Caco-2 (cell line): ENCODE data around the gene AGL. TPM values are rescaled to one million over a fixed set of nuclear protein-coding genes. Genes with fewer than 3 reads are reported as not detected.
"Not testable (repeated sequence)": the region's sequence is repeated elsewhere in the genome, so short reads cannot be mapped to it uniquely, and the experiment has no call there.

Experiments used
- BruUV-seq: library from RNA; stranded (reverse); fragments of 400-500 nt; replicated peaks from 2 replicates; lab custom pipeline; 2021; lab: Mats Ljungman, UMichigan
- CTCF ChIA-PET: fragments of 300-600 bp; sonication (Branson Sonifier 250); formaldehyde crosslinking; loops from one replicate; lab custom pipeline; 2022; ENCODE audit warnings: antibody characterized with exemption; lab: Charles Lee
- POLR2A ChIA-PET: fragments of 300-600 bp; sonication (Branson Sonifier 250); formaldehyde crosslinking; loops from one replicate; lab custom pipeline; 2022; ENCODE audit warnings: antibody characterized with exemption; lab: Charles Lee
- DNase-seq, 2 experiments: peaks; one replicate each; pipeline versions ENCODE4 v3.0.0 to v3.0.0-alpha.2; 2020 to 2022
- H3K27me3 ChIP-seq: replicated peaks from 2 replicates; pipeline ENCODE4 v1.6.0; 2011; ENCODE audit warnings: low read length; ENCODE audit not compliant: control insufficient read depth, insufficient read depth
- H3K36me3 ChIP-seq: 2 replicates; pipeline ENCODE4 v1.5.1; 2011; ENCODE audit warnings: low read length; ENCODE audit not compliant: control insufficient read depth, insufficient read depth
- H3K4me1 ChIP-seq: fragments of 250-450 bp; sonication (Bioruptor Pico); 2 replicates; pipeline ENCODE4 v1.5.1; 2020; ENCODE audit warnings: mild to moderate bottlenecking
- H3K4me3 ChIP-seq: 2 replicates; pipeline ENCODE4 v1.5.1; 2011; ENCODE audit warnings: low read depth, mild to moderate bottlenecking, control low read depth, low read length
- H3K9me3 ChIP-seq: fragments of 250-450 bp; sonication (Bioruptor Pico); 2 replicates; pipeline ENCODE4 v1.5.1; 2020; ENCODE audit warnings: mild to moderate bottlenecking, moderate library complexity
- H3K27ac Mint-ChIP-seq: one replicate; pipeline ENCODE4 v1.8.0; 2022; ENCODE audit warnings: mixed read lengths; ENCODE audit not compliant: unreplicated experiment
- H3K27me3 Mint-ChIP-seq: one replicate; pipeline ENCODE4 v1.8.0; 2022; ENCODE audit warnings: mixed read lengths; ENCODE audit not compliant: insufficient read depth, unreplicated experiment
- H3K36me3 Mint-ChIP-seq: one replicate; pipeline ENCODE4 v1.8.0; 2022; ENCODE audit warnings: mild to moderate bottlenecking, mixed read lengths; ENCODE audit not compliant: insufficient read depth, unreplicated experiment
- H3K4me1 Mint-ChIP-seq: one replicate; pipeline ENCODE4 v1.8.0; 2022; ENCODE audit warnings: low read depth, mixed read lengths; ENCODE audit not compliant: unreplicated experiment
- H3K4me3 Mint-ChIP-seq: one replicate; pipeline ENCODE4 v1.8.0; 2022; ENCODE audit warnings: mild to moderate bottlenecking, moderate library complexity, mixed read lengths; ENCODE audit not compliant: unreplicated experiment
- H3K9me3 Mint-ChIP-seq: one replicate; pipeline ENCODE4 v1.8.0; 2022; ENCODE audit warnings: mixed read lengths; ENCODE audit not compliant: unreplicated experiment
- CTCF ChIP-seq, 2 experiments: fragments of 200-600 bp in 1 of 2; IDR thresholded peaks; 1 replicate in 1 of 2; 2 replicates in 1 of 2; pipeline versions ENCODE4 v1.5.1 to v1.8.0; 2011 to 2022; ENCODE audit warnings: antibody characterized with exemption in 1 of 2, control low read depth in 1 of 2, inconsistent platforms in 1 of 2, low read depth in 1 of 2, low read length in 1 of 2, mild to moderate bottlenecking in 1 of 2, moderate library complexity in 1 of 2; ENCODE audit not compliant: insufficient read depth in 1 of 2, severe bottlenecking in 1 of 2, unreplicated experiment in 1 of 2
- intact Hi-C: fragments of 100-400 bp; cut with micrococcal nuclease; formaldehyde crosslinking; loops from one replicate; pipeline ENCODE4 v1.10.0; 2022; ENCODE audit not compliant: unreplicated experiment
- total RNA-seq: library from RNA; stranded (reverse); gene quantifications from 2 replicates; pipeline ENCODE4 v1.2.3, GENCODE V29; 2022

AGL gene
- total RNA-seq, 1 experiment from 2014 or later = 23.6 TPM

DNA sequence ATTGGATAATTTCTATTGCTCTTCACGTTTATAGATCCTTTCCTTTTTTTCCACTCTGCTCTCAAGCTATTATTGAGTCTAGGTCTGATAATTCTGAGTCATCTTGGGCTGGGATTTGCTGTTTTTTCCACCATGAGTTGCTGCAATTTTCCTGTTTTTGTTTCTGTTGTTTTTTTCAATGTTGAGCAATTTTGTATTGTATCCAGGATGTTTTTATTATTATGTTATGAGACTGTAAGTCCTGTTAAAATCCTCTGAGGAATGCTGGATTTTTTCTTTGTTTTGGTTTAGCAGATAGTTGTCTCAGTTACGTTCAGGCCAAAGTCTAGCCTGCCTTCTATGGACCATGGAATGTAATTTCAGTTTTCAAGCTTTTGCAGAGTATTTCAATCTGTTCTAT lies 106.6 kb downstream of the AGL start:
- no peaks in the 10 kb centered on the region for H3K27me3 Mint-ChIP-seq
- Histone ChIP-seq H3K9me3 (no peaks in the 10 kb centered on the region), H3K4me1 (peaks cover 15% of the 10 kb centered on the region; the same call in 1 of the 2 replicates), H3K27me3 (no peaks in the 10 kb centered on the region), H3K4me3 (no peak overlapping the region), H3K36me3 (no peaks in the 10 kb centered on the region)
- intact Hi-C loops = no loop called here
- H3K4me1 Mint-ChIP-seq = peaks cover 15% of the 10 kb centered on the region
- H3K4me3 Mint-ChIP-seq = no peak overlapping the region
- peak overlapping the region; percentile 64 for H3K27ac Mint-ChIP-seq
- no TSS peak for BruUV-seq
- no peak for TF ChIP-seq CTCF (IDR thresholded peaks at IDR 0.05; ENCODE audit: insufficient read depth in 1 of 2, low read depth in 1 of 2, low read length in 1 of 2, severe bottlenecking in 1 of 2, unreplicated experiment in 1 of 2)
- DNase-seq = peak in 1 of 2 experiments; percentile 8
- ChIA-PET POLR2A (no interaction called here), CTCF (no interaction called here)
- H3K9me3 Mint-ChIP-seq = no peaks in the 10 kb centered on the region
- H3K36me3 Mint-ChIP-seq = no peaks in the 10 kb centered on the region

DNA sequence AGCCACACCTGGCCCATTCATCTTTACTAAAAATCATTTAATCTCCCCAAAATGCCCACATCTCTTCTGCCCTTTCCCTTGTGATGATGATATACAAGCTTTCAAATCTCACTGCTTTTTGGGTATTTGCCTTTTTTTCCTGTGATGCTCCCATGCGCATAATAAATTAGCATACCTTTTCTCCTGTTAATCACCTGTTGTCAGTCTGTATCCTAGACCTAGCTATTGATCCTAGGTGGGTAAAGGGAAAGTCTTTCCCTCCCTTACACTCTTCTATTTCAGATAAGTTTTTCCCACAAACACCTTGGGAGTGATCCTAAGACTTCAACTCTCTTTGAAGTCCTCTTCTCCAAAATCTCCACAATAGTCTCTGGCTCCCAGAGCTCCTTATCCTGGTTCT lies 107.7 kb downstream of the AGL start:
- Histone ChIP-seq H3K27me3 (no peaks in the 10 kb centered on the region), H3K4me3 (no peak overlapping the region), H3K9me3 (no peaks in the 10 kb centered on the region), H3K36me3 (no peaks in the 10 kb centered on the region), H3K4me1 (peaks cover 17% of the 10 kb centered on the region)
- CTCF ChIA-PET = no interaction called here
- POLR2A ChIA-PET = no interaction called here
- Mint-ChIP-seq H3K27me3 (no peaks in the 10 kb centered on the region), H3K27ac (peak overlapping the region; percentile 36), H3K4me1 (peaks cover 15% of the 10 kb centered on the region), H3K36me3 (no peaks in the 10 kb centered on the region), H3K9me3 (no peaks in the 10 kb centered on the region), H3K4me3 (no peak overlapping the region)
- TF ChIP-seq CTCF (IDR thresholded peaks at IDR 0.05; ENCODE audit: insufficient read depth in 1 of 2, low read depth in 1 of 2, low read length in 1 of 2, severe bottlenecking in 1 of 2, unreplicated experiment in 1 of 2) = no peak
- intact Hi-C loops = no loop called here
- DNase-seq = no peak
- no TSS peak for BruUV-seq

- H3K27ac Mint-ChIP-seq = peak overlapping the region; percentile 74
Observed at GRCh38 chr1:99959189-99959705, 109.1 kb downstream of the AGL start.

GRCh38 chr1:99960260-99960659 lies 110.1 kb downstream of the AGL start:
- H3K9me3 ChIP-seq, H3K27ac Mint-ChIP-seq, POLR2A ChIA-PET, H3K4me3 ChIP-seq, BruUV-seq, H3K36me3 Mint-ChIP-seq, H3K27me3 Mint-ChIP-seq, H3K9me3 Mint-ChIP-seq, intact Hi-C loops, H3K4me3 Mint-ChIP-seq, H3K27me3 ChIP-seq, DNase-seq, CTCF ChIA-PET, H3K36me3 ChIP-seq: not testable (repeated sequence)
- peaks cover 15% of the 10 kb centered on the region for H3K4me1 Mint-ChIP-seq
- H3K4me1 ChIP-seq = peaks cover 24% of the 10 kb centered on the region

More at GRCh38 chr1:99959189-99959705, 109.1 kb downstream of the AGL start:
- H3K27me3 ChIP-seq, H3K9me3 ChIP-seq, POLR2A ChIA-PET, H3K9me3 Mint-ChIP-seq, H3K4me3 Mint-ChIP-seq, CTCF ChIA-PET, H3K36me3 ChIP-seq, H3K36me3 Mint-ChIP-seq, intact Hi-C loops, H3K4me3 ChIP-seq, H3K27me3 Mint-ChIP-seq, BruUV-seq: not testable (repeated sequence)
- peaks cover 24% of the 10 kb centered on the region for H3K4me1 ChIP-seq
- DNase-seq = peak; percentile 28 to 56
- H3K4me1 Mint-ChIP-seq = peaks cover 15% of the 10 kb centered on the region
